ENCODE data around the gene CATSPERD. TPM values are rescaled to one million over a fixed set of nuclear protein-coding genes. Genes with fewer than 3 reads are reported as not detected.
"Not testable (repeated sequence)": the region's sequence is repeated elsewhere in the genome, so short reads cannot be mapped to it uniquely, and the experiment has no call there.

The CATSPERD gene
- polyA plus RNA-seq, 3 donors = not detected

GRCh38 chr19:5682107-5682482 lies 38.3 kb upstream of the CATSPERD start:
- WGBS, 3 donors = 87 to 92% (median 89%) methylated on average over 3 of the region's 3 CpGs
- H3K27ac ChIP-seq (ENCODE audit: low read depth, low read length) = no peak overlapping the region

- H3K27ac ChIP-seq (ENCODE audit: low read depth, low read length) = no peak overlapping the region
- 90 to 93% (median 91%) methylated on average over 10 of the region's 10 CpGs for WGBS, 3 donors
These were observed 37.1 kb upstream of the CATSPERD start for GRCh38 chr19:5683177-5683886.

- 85 to 91% (median 88%) methylated on average over 22 of the region's 22 CpGs for WGBS, 3 donors
- H3K27ac ChIP-seq (ENCODE audit: low read depth, low read length) = no peak overlapping the region
These were observed 35.6 kb upstream of the CATSPERD start for GRCh38 chr19:5684694-5685430.

- WGBS, 3 donors = 17 to 33% (median 23%) methylated on average over 16 of the region's 16 CpGs
- H3K27ac ChIP-seq (ENCODE audit: low read depth, low read length) = no peak overlapping the region
These were observed 34.2 kb upstream of the CATSPERD start for GRCh38 chr19:5686326-5686646.

GRCh38 chr19:5686647-5687359 lies 33.6 kb upstream of the CATSPERD start:
- H3K27ac ChIP-seq (ENCODE audit: low read depth, low read length) = no peak overlapping the region
- 1 to 2% (median 1%) methylated on average over 39 to 59 of the region's 59 CpGs for whole genome bisulfite sequencing, 3 donors

GRCh38 chr19:5687360-5688198 lies 32.9 kb upstream of the CATSPERD start:
- no peak overlapping the region for H3K27ac ChIP-seq (ENCODE audit: low read depth, low read length)
- 49 to 54% (median 52%) methylated on average over 66 to 76 of the region's 76 CpGs for WGBS, 3 donors

GRCh38 chr19:5688262-5688881 lies 32.1 kb upstream of the CATSPERD start:
- H3K27ac ChIP-seq (ENCODE audit: low read depth, low read length) = not testable (repeated sequence)
- WGBS, 3 donors = 91 to 96% (median 94%) methylated on average over 13 of the region's 13 CpGs

GRCh38 chr19:5690125-5690954 lies 30.1 kb upstream of the CATSPERD start, which contains the start of gene RPL36:
RPL36 (plus strand) TSS chr19:5690295; CDS start chr19:5690508, 213 bp downstream.
- 1% methylated on average over 69 to 73 of the region's 73 CpGs for WGBS, 3 donors
- H3K27ac ChIP-seq (ENCODE audit: low read depth, low read length) = peak within 1 kb of the TSS; percentile 72

- H3K27ac ChIP-seq (ENCODE audit: low read depth, low read length) = peak overlapping the region; percentile 72
- 1 to 4% (median 3%) methylated on average over 53 to 54 of the region's 54 CpGs for WGBS, 3 donors
These were observed 29.2 kb upstream of the CATSPERD start for GRCh38 chr19:5690955-5691821.

GRCh38 chr19:5691822-5692722 lies 28.4 kb upstream of the CATSPERD start:
- H3K27ac ChIP-seq (ENCODE audit: low read depth, low read length) = no peak overlapping the region

GRCh38 chr19:5692723-5693194 lies 27.7 kb upstream of the CATSPERD start:
- WGBS, 3 donors = 79 to 83% (median 79%) methylated on average over 7 of the region's 7 CpGs
- no peak overlapping the region for H3K27ac ChIP-seq (ENCODE audit: low read depth, low read length)

More at GRCh38 chr19:5691822-5692722, 28.4 kb upstream of the CATSPERD start:
- WGBS, 3 donors = 43 to 65% (median 64%) methylated on average over 42 of the region's 42 CpGs

- no peak overlapping the region for H3K27ac ChIP-seq (ENCODE audit: low read depth, low read length)
- 85 to 89% (median 86%) methylated on average over 39 of the region's 39 CpGs for WGBS, 3 donors
These were observed 27.0 kb upstream of the CATSPERD start for GRCh38 chr19:5693195-5694166.

- H3K27ac ChIP-seq (ENCODE audit: low read depth, low read length) = no peak overlapping the region
- 89 to 94% (median 92%) methylated on average over 43 to 45 of the region's 45 CpGs for WGBS, 3 donors
These were observed 26.1 kb upstream of the CATSPERD start for GRCh38 chr19:5694167-5694955.
